Effector CD4-positive, alpha-beta T cell (primary cell): Measurements from ENCODE around the gene ZNF470.

ENCODE experiments used
- DNase-seq: peaks from one replicate; pipeline ENCODE4 v3.0.0-alpha.2; 2020
- total RNA-seq: gene quantifications from one replicate; lab custom pipeline; 2026; lab: John Stamatoyannopoulos, UW

ZNF470 gene
- total RNA-seq, result 2.4 reads per million, percentile 7 among the genes with 10 or more reads in this experiment

- peak; percentile 79 for DNase-seq
These were observed at the start of gene ZNF470 for GRCh38 chr19:56567274-56568120. TSS of gene ZNF470 (plus strand) at chr19:56567468. CDS start at chr19:56570312, 2,844 bp downstream.

DNA sequence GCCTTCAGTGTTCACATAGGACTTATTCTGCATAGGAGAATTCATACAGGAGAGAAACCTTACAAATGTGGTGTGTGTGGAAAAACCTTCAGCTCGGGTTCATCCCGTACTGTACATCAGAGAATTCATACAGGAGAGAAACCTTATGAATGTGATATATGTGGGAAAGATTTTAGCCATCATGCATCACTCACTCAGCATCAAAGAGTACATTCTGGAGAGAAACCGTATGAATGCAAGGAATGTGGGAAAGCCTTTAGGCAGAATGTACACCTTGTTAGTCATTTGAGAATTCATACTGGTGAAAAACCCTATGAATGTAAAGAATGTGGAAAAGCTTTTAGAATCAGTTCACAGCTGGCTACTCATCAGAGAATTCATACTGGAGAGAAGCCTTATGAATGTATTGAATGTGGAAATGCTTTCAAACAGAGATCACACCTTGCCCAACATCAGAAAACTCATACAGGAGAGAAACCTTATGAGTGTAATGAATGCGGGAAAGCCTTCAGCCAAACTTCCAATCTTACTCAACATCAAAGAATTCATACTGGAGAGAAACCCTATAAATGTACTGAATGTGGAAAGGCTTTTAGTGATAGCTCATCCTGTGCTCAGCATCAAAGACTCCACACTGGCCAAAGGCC is 41.9 kb upstream of the ZNF470 start:
- DNase-seq, result no peak

GRCh38 chr19:56537442-56537841 is 29.8 kb upstream of the ZNF470 start:
- no peak for DNase-seq

GRCh38 chr19:56538254-56538760 is 29.0 kb upstream of the ZNF470 start:
- DNase-seq, result peak; percentile 71

GRCh38 chr19:56538761-56539263 is 28.5 kb upstream of the ZNF470 start, which contains the start of gene ZFP28:
TSS of gene ZFP28 (plus strand) at chr19:56538948. CDS start at chr19:56539019, 71 bp downstream.
- peak; percentile 44 for DNase-seq

- DNase-seq, result no peak
These were observed 23.5 kb upstream of the ZNF470 start for GRCh38 chr19:56543776-56544175.

- no peak for DNase-seq
These were observed 19.7 kb upstream of the ZNF470 start for GRCh38 chr19:56547535-56547934.

DNA sequence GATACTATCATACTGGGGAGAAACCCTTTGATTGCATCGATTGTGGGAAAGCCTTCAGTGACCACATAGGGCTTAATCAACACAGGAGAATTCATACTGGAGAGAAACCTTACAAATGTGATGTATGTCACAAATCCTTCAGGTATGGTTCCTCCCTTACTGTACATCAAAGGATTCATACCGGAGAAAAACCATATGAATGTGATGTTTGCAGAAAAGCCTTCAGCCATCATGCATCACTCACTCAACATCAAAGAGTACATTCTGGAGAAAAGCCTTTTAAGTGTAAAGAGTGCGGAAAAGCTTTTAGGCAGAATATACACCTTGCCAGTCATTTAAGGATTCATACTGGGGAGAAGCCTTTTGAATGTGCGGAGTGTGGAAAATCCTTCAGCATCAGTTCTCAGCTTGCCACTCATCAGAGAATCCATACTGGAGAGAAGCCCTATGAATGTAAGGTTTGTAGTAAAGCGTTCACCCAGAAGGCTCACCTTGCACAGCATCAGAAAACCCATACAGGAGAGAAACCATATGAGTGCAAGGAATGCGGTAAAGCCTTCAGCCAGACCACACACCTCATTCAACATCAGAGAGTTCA is 12.9 kb upstream of the ZNF470 start:
- DNase-seq, result no peak

- no peak for DNase-seq
These were observed 4.5 kb upstream of the ZNF470 start for GRCh38 chr19:56562766-56563165.

GRCh38 chr19:56566904-56567273 is 379 bp upstream of the ZNF470 start:
- DNase-seq, result no peak

DNA sequence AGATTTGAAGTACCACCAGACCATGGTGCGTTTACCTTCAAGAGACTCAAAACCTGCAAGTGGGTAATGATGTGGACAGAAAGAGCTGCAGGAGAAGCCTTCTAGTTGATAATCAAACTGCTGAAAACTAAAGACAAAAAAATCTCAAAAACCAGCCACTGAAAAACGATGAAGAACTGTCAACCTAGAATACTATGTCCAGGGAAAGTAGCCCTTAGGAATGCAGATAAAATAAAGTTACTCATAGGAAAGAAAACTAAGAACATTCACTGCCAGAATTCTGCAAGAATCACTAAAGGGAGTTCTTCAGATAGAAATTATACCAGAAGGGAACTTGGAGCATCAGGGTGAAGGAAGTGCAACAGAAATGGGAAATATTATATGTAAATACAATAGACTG is 5.3 kb downstream of the ZNF470 start:
- no peak for DNase-seq

GRCh38 chr19:56573914-56574313 is 6.6 kb downstream of the ZNF470 start:
- no peak for DNase-seq

DNA sequence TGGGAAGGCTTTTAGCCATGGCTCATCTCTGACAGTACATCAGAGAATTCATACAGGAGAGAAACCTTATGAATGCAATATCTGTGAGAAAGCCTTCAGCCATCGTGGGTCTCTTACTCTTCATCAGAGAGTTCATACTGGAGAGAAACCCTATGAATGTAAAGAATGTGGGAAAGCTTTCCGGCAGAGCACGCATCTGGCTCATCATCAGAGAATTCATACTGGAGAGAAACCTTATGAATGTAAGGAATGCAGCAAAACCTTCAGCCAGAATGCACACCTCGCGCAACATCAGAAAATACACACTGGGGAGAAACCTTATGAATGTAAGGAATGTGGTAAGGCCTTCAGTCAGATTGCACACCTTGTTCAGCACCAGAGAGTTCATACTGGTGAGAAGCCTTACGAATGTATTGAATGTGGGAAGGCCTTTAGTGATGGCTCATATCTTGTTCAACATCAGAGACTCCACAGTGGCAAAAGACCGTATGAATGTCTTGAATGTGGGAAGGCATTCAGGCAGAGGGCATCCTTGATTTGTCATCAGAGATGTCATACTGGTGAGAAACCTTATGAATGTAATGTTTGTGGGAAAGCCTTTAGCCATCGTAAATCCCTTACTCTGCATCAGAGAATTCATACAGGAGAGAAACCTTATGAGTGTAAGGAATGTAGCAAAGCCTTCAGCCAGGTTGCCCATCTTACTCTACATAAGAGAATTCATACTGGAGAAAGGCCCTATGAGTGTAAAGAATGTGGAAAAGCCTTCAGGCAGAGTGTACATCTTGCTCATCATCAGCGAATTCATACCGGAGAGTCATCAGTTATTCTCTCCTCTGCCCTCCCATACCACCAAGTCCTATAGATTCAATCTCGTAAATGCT is 10.7 kb downstream of the ZNF470 start:
- no peak for DNase-seq

- no peak for DNase-seq
These were observed 27.1 kb downstream of the ZNF470 start for GRCh38 chr19:56594446-56594782.

GRCh38 chr19:56594783-56595547 is 27.7 kb downstream of the ZNF470 start, which contains the start of gene ZNF71:
TSS of gene ZNF71 (plus strand) at chr19:56595302. CDS start at chr19:56601559, 6,257 bp downstream.
- DNase-seq, result peak; percentile 73

DNA sequence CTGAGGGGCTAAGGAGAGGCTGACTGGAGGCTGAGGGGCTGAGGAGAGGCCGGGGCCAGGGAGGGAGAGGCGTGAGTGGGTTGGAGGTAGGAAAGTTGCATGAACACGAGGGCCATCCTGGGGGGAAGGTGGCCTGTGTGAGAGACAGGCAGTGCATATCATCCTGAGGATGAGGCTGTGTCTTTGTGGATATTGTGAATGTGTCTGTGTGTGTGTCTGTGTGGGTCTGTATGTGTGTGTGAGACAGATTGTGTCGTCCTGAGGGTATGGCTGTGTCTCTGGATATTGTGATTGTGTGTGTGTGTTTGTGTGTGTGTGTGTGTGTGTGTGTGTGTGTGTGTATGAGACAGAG is 28.3 kb downstream of the ZNF470 start:
- DNase-seq, result no peak

DNA sequence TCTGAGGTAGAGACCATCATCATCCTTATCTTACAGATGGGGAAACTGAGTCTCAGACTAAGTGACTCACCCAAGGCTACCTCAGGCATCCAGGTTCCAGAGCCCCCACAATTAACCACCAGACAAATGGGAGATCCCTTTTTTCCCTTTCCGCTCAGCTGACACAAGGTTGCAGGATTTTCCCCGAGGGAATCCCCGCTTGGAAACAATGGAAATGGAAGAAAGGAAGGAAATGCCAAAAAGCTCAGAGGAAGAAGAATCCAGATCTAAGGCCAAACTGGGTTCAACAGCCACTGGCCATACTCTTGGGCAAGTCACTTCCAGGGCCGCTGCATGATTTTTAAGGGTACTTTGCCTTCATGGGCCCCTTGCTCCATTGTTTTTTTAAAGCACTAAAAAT is 29.4 kb downstream of the ZNF470 start:
- no peak for DNase-seq

DNA sequence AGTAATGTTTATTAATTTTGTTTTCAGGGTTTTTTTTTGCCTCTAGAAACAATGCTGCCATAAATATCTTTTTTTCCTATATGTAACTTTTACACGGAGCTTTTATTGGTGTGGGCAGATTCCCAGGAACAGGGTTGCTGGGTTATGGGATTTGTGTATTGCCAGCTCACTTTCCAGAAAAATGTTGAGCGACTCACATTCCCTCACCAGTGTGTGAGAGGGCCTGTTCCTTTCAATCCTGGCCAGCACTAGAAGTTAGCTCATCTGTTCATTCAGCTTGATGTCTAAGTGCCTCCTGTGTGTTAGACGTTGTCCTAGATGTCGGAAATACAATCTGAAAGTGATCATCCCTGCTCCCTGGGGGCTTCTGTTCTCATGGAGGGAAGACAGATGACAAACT is 30.4 kb downstream of the ZNF470 start:
- DNase-seq, result no peak

- DNase-seq, result no peak
These were observed 34.1 kb downstream of the ZNF470 start for GRCh38 chr19:56601375-56601774.

DNA sequence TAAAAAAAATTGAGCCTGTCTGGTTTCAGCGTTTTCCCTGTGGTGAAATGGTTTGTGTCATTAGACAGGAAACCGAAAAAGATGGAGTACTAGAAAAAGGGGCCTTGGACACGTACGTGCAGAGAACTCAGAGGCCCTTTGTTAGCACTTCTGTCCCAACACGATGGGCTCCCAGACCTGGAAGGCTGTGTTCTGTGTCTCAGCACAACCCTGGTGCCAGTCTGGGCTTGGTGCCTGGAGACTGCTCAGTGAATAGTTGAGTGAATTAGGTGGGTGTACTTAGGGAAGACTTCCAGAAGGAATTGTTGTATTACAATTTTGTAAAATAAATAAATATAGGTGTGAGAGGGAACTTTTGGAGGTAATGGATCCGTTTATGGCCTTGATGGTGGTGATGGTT is 36.6 kb downstream of the ZNF470 start:
- no peak for DNase-seq

DNA sequence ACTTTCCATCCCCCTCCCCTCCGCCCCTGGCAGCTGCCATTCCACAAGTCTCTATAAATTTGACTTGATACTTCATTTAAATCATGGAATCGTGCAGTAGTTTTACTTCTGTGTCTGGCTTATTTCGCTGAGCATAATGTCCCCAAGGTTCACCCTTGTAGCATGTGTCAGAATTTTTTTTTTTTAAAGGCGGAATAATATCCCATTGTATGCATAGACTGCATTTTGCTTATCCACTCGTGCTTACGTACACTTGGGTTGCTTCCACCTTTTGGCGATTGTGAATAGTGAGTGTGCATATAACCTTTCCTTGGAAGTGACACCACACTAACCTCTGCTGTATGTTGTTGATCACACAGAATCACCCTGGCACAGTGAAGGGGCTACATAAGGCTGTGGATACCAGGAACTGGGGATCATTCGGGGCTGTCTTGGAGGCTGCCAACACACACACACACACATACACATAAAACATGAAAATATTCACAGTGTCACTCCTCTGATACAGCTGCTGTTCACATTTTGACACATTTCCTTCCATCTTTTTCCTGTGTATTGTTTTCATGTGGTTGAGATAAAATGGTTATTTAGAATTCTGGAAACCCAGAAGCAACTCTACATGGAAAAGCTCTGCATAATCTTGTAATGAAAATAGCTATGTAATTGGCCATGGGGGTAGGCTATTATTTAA is 41.2 kb downstream of the ZNF470 start:
- no peak for DNase-seq
